Adipocyte (in vitro differentiated cells): Measurements from ENCODE around the gene EXTL1.

Experiments
- DNase-seq: peaks from one replicate; pipeline ENCODE4 v3.0.0-alpha.2; 2015; ENCODE audit warnings: low read depth
- H3K27me3 ChIP-seq: replicated peaks from 2 replicates; pipeline ENCODE4 v1.7.0; 2013; ENCODE audit warnings: mild to moderate bottlenecking, low read length, moderate library complexity; ENCODE audit not compliant: control insufficient read depth, insufficient read depth
- H3K36me3 ChIP-seq: 2 replicates; pipeline ENCODE4 v1.7.0; 2013; ENCODE audit warnings: low read length, mild to moderate bottlenecking, moderate library complexity; ENCODE audit not compliant: control insufficient read depth, insufficient read depth, severe bottlenecking
- H3K4me1 ChIP-seq: 2 replicates; pipeline ENCODE4 v1.7.0; 2013; ENCODE audit warnings: mild to moderate bottlenecking, low read length, moderate library complexity; ENCODE audit not compliant: control insufficient read depth, insufficient read depth
- H3K4me3 ChIP-seq: 2 replicates; pipeline ENCODE4 v1.7.0; 2013; ENCODE audit warnings: mild to moderate bottlenecking, low read length, moderate library complexity
- H3K9ac ChIP-seq: 2 replicates; pipeline ENCODE4 v1.7.0; 2013; ENCODE audit warnings: mild to moderate bottlenecking, low read length, moderate library complexity
- H3K9me3 ChIP-seq: 2 replicates; pipeline ENCODE4 v1.7.0; 2013; ENCODE audit warnings: mild to moderate bottlenecking, low read length, moderate library complexity; ENCODE audit not compliant: control insufficient read depth

The EXTL1 gene

GRCh38 chr1:26066160-26066559 is 44.6 kb downstream of the EXTL1 start:
- no peak overlapping the region for H3K9ac ChIP-seq
- peaks cover 53% of the 10 kb centered on the region for H3K27me3 ChIP-seq
- H3K9me3 ChIP-seq, result no peaks in the 10 kb centered on the region
- peak overlapping the region; percentile 42 for H3K4me3 ChIP-seq
- no peaks in the 10 kb centered on the region for H3K36me3 ChIP-seq
- H3K4me1 ChIP-seq, result peaks cover 9% of the 10 kb centered on the region
- no peak for DNase-seq

GRCh38 chr1:26066857-26067256 is 45.3 kb downstream of the EXTL1 start:
- no peak for DNase-seq
- H3K27me3 ChIP-seq, result peaks cover 50% of the 10 kb centered on the region

GRCh38 chr1:26067432-26067911 is 45.9 kb downstream of the EXTL1 start, which contains the start of gene TRIM63:
TSS of gene TRIM63 (minus strand) at chr1:26067630. CDS start at chr1:26067494, 136 bp downstream.
- DNase-seq, result no peak
- no peaks in the 10 kb centered on the region for H3K36me3 ChIP-seq
- H3K9me3 ChIP-seq, result no peaks in the 10 kb centered on the region
- peak within 1 kb of the TSS; percentile 64 for H3K4me3 ChIP-seq
- H3K9ac ChIP-seq, result no peak within 1 kb of the TSS
- H3K4me1 ChIP-seq, result peaks cover 9% of the 10 kb centered on the region
- peaks cover 54% of the 10 kb centered on the region for H3K27me3 ChIP-seq

More at GRCh38 chr1:26066857-26067256, 45.3 kb downstream of the EXTL1 start:
- Histone ChIP-seq H3K9ac (no peak overlapping the region), H3K4me1 (peaks cover 9% of the 10 kb centered on the region), H3K36me3 (no peaks in the 10 kb centered on the region), H3K9me3 (no peaks in the 10 kb centered on the region), H3K4me3 (peak overlapping the region; percentile 64)

GRCh38 chr1:26069941-26070295 is 48.3 kb downstream of the EXTL1 start:
- H3K9me3 ChIP-seq, result no peaks in the 10 kb centered on the region
- H3K36me3 ChIP-seq, result no peaks in the 10 kb centered on the region
- no peak for DNase-seq
- peaks cover 9% of the 10 kb centered on the region for H3K4me1 ChIP-seq
- H3K9ac ChIP-seq, result no peak overlapping the region
- H3K27me3 ChIP-seq, result peaks cover 58% of the 10 kb centered on the region
- no peak overlapping the region for H3K4me3 ChIP-seq

- H3K9me3 ChIP-seq, result no peaks in the 10 kb centered on the region
- H3K4me1 ChIP-seq, result peaks cover 9% of the 10 kb centered on the region
- DNase-seq, result no peak
- no peak overlapping the region for H3K4me3 ChIP-seq
- no peak overlapping the region for H3K9ac ChIP-seq
- H3K27me3 ChIP-seq, result peaks cover 56% of the 10 kb centered on the region
- H3K36me3 ChIP-seq, result no peaks in the 10 kb centered on the region
These were observed 48.9 kb downstream of the EXTL1 start for GRCh38 chr1:26070296-26070962.

GRCh38 chr1:26070963-26071342 is 49.4 kb downstream of the EXTL1 start:
- Histone ChIP-seq H3K9me3 (no peaks in the 10 kb centered on the region), H3K9ac (no peak overlapping the region)
- DNase-seq, result no peak

GRCh38 chr1:26072305-26072704 is 50.7 kb downstream of the EXTL1 start:
- H3K9ac ChIP-seq, result no peak overlapping the region
- peaks cover 6% of the 10 kb centered on the region for H3K4me1 ChIP-seq
- no peak overlapping the region for H3K4me3 ChIP-seq
- H3K27me3 ChIP-seq, result peaks cover 57% of the 10 kb centered on the region
- no peaks in the 10 kb centered on the region for H3K36me3 ChIP-seq
- DNase-seq, result no peak
- H3K9me3 ChIP-seq, result no peaks in the 10 kb centered on the region

More at GRCh38 chr1:26070963-26071342, 49.4 kb downstream of the EXTL1 start:
- Histone ChIP-seq H3K36me3 (no peaks in the 10 kb centered on the region), H3K27me3 (peaks cover 58% of the 10 kb centered on the region), H3K4me3 (no peak overlapping the region), H3K4me1 (peaks cover 9% of the 10 kb centered on the region)

- Histone ChIP-seq H3K27me3 (peaks cover 50% of the 10 kb centered on the region), H3K4me3 (no peak overlapping the region), H3K9ac (no peak overlapping the region), H3K4me1 (no peaks in the 10 kb centered on the region), H3K9me3 (no peaks in the 10 kb centered on the region), H3K36me3 (no peaks in the 10 kb centered on the region)
- DNase-seq, result no peak
These were observed 54.0 kb downstream of the EXTL1 start for GRCh38 chr1:26075421-26076144.

GRCh38 chr1:26077524-26077923 is 55.9 kb downstream of the EXTL1 start:
- H3K9ac ChIP-seq, result no peak overlapping the region
- no peak for DNase-seq
- H3K27me3 ChIP-seq, result peaks cover 35% of the 10 kb centered on the region
- H3K36me3 ChIP-seq, result no peaks in the 10 kb centered on the region
- no peak overlapping the region for H3K4me3 ChIP-seq
- H3K4me1 ChIP-seq, result no peaks in the 10 kb centered on the region
- H3K9me3 ChIP-seq, result no peaks in the 10 kb centered on the region

GRCh38 chr1:26078286-26079177 is 57.0 kb downstream of the EXTL1 start:
- H3K27me3 ChIP-seq, result peaks cover 27% of the 10 kb centered on the region
- H3K4me1 ChIP-seq, result no peaks in the 10 kb centered on the region
- no peak overlapping the region for H3K4me3 ChIP-seq
- no peaks in the 10 kb centered on the region for H3K9me3 ChIP-seq
- no peaks in the 10 kb centered on the region for H3K36me3 ChIP-seq
- no peak overlapping the region for H3K9ac ChIP-seq
- no peak for DNase-seq

GRCh38 chr1:26079178-26079563 is 57.6 kb downstream of the EXTL1 start:
- Histone ChIP-seq H3K4me1 (no peaks in the 10 kb centered on the region), H3K27me3 (peaks cover 27% of the 10 kb centered on the region), H3K9ac (no peak overlapping the region), H3K36me3 (no peaks in the 10 kb centered on the region), H3K9me3 (no peaks in the 10 kb centered on the region), H3K4me3 (no peak overlapping the region)
- DNase-seq, result no peak
